ENCODE results near the gene PAPLN.
"Not testable (repeated sequence)": the region's sequence is repeated elsewhere in the genome, so short reads cannot be mapped to it uniquely, and the experiment has no call there.

The PAPLN gene

GRCh38 chr14:73237219-73237785 is at the start of gene PAPLN:
PAPLN (plus strand) TSS chr14:73237506; CDS start chr14:73239779, 2,273 bp downstream.
- H3K4me3 ChIP-seq (ENCODE audit: low read depth, low read length): peak within 1 kb of the TSS; percentile 41

GRCh38 chr14:73188501-73188911 is 48.8 kb upstream of the PAPLN start:
- no peak overlapping the region for H3K4me3 ChIP-seq (ENCODE audit: low read depth, low read length)
- no peak for TF ChIP-seq CTCF (IDR thresholded peaks at IDR 0.05; ENCODE audit: low read depth, low read length)

More at GRCh38 chr14:73237219-73237785, at the start of gene PAPLN:
- no peak for TF ChIP-seq CTCF (IDR thresholded peaks at IDR 0.05; ENCODE audit: low read depth, low read length)

DNA sequence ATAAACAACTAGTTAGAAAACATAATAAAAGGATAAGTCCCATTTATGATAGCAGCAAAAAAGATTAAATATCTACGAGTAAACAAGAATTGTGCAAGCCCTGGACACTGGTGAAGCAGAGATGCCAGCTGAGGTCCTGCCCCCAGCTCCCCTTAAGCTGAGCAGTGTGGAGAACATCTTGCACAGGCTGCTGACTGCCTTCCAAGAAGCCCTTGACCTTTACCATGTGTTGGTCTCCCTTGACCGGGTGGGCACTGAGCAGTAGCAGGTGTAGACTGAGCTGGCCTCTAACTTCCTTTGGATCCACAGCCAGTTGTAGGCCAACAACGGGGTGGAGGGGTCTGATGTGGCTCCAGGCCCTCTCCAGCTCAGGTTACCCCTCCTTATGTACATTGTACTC is 47.7 kb upstream of the PAPLN start:
- TF ChIP-seq CTCF (IDR thresholded peaks at IDR 0.05; ENCODE audit: low read depth, low read length): no peak
- no peak overlapping the region for H3K4me3 ChIP-seq (ENCODE audit: low read depth, low read length)

- no peak overlapping the region for H3K4me3 ChIP-seq (ENCODE audit: low read depth, low read length)
- no peak for TF ChIP-seq CTCF (IDR thresholded peaks at IDR 0.05; ENCODE audit: low read depth, low read length)
Measured at GRCh38 chr14:73191441-73191840, 45.9 kb upstream of the PAPLN start.

- not testable (repeated sequence) for H3K4me3 ChIP-seq (ENCODE audit: low read depth, low read length)
Measured at GRCh38 chr14:73194306-73194705, 43.0 kb upstream of the PAPLN start.

GRCh38 chr14:73198253-73198652 is 39.1 kb upstream of the PAPLN start:
- H3K4me3 ChIP-seq (ENCODE audit: low read depth, low read length): no peak overlapping the region

GRCh38 chr14:73203527-73203926 is 33.8 kb upstream of the PAPLN start:
- H3K4me3 ChIP-seq (ENCODE audit: low read depth, low read length): no peak overlapping the region

More at GRCh38 chr14:73198253-73198652, 39.1 kb upstream of the PAPLN start:
- no peak for TF ChIP-seq CTCF (IDR thresholded peaks at IDR 0.05; ENCODE audit: low read depth, low read length)

More at GRCh38 chr14:73203527-73203926, 33.8 kb upstream of the PAPLN start:
- no peak for TF ChIP-seq CTCF (IDR thresholded peaks at IDR 0.05; ENCODE audit: low read depth, low read length)

All from WI38 (cell line).